SU-DHL-6 (cell line): ENCODE data around the gene RPTOR.

Experiments
- H2AFZ ChIP-seq: fragments of 200-600 bp; sonication (generic); 2 replicates; pipeline ENCODE4 v1.6.1; 2014; ENCODE audit warnings: low read depth, mild to moderate bottlenecking, moderate library complexity, mixed read lengths, antibody characterized with exemption, low read length; ENCODE audit not compliant: severe bottlenecking
- H3F3A ChIP-seq: fragments of 200-600 bp; shearing (Covaris generic); 2 replicates; pipeline ENCODE4 v1.6.0; 2016; ENCODE audit warnings: antibody characterized with exemption, mild to moderate bottlenecking; ENCODE audit not compliant: insufficient read depth
- H3K27ac ChIP-seq: fragments of 200-600 bp; sonication (generic); 2 replicates; pipeline ENCODE4 v1.5.1; 2016; ENCODE audit warnings: low read depth, mild to moderate bottlenecking, low read length, moderate library complexity, mixed read lengths
- H3K27me3 ChIP-seq: fragments of 200-600 bp; sonication (generic), shearing (Covaris generic); 2 replicates; pipeline ENCODE4 v1.6.0; 2014; ENCODE audit warnings: mild to moderate bottlenecking, low read length
- H3K36me3 ChIP-seq: fragments of 200-600 bp; sonication (generic); 2 replicates; pipeline ENCODE4 v1.6.1; 2014; ENCODE audit warnings: mild to moderate bottlenecking, low read length, mixed read lengths
- H3K4me2 ChIP-seq: fragments of 300-600, 200-600 bp; shearing (Covaris generic), sonication (generic); 2 replicates; pipeline ENCODE4 v1.6.0; 2014; ENCODE audit warnings: low read length, low read depth, mild to moderate bottlenecking; ENCODE audit not compliant: poor library complexity, severe bottlenecking
- H3K4me3 ChIP-seq: fragments of 200-600 bp; sonication (generic); 2 replicates; pipeline ENCODE4 v1.5.1; 2014; ENCODE audit warnings: antibody characterized with exemption, low read length, mild to moderate bottlenecking, mixed read lengths; ENCODE audit not compliant: insufficient read depth, poor library complexity, severe bottlenecking
- H3K79me2 ChIP-seq: fragments of 200-600 bp; sonication (generic); 2 replicates; pipeline ENCODE4 v1.6.1; 2014; ENCODE audit warnings: mild to moderate bottlenecking, low read length, moderate library complexity; ENCODE audit not compliant: insufficient read depth
- H3K9ac ChIP-seq: fragments of 200-600 bp; sonication (generic); 2 replicates; pipeline ENCODE4 v1.7.0; 2014; ENCODE audit warnings: mild to moderate bottlenecking, low read length
- H3K9me2 ChIP-seq: fragments of 200-600 bp; sonication (generic); replicated peaks from 2 replicates; pipeline ENCODE4 v1.6.1; 2014; ENCODE audit warnings: low read length; ENCODE audit not compliant: insufficient read depth
- H3K9me3 ChIP-seq: fragments of 200-600 bp; sonication (generic); 2 replicates; pipeline ENCODE4 v1.6.1; 2014; ENCODE audit warnings: low read length, mixed read lengths; ENCODE audit not compliant: insufficient read depth
- H4K20me1 ChIP-seq: fragments of 200-600 bp; sonication (generic); 2 replicates; pipeline ENCODE4 v1.6.1; 2014; ENCODE audit warnings: low read depth, mild to moderate bottlenecking, antibody characterized with exemption, low read length, moderate library complexity, mixed read lengths
- CTCF ChIP-seq: fragments of 200-600 bp; sonication (generic); IDR thresholded peaks from one replicate; pipeline ENCODE4 v1.5.1; 2017; ENCODE audit warnings: antibody characterized with exemption, mild to moderate bottlenecking, low read length, moderate library complexity; ENCODE audit not compliant: insufficient read depth, poor library complexity, severe bottlenecking
- EZH2phosphoT487 ChIP-seq: fragments of 200-600 bp; sonication (generic), shearing (Covaris generic); conservative IDR thresholded peaks from 2 replicates; pipeline ENCODE4 v1.6.1; 2018; ENCODE audit warnings: mild to moderate bottlenecking, antibody characterized with exemption, low read length, moderate library complexity, mixed read lengths

Gene RPTOR

GRCh38 chr17:80780381-80781198 lies 236.0 kb downstream of the RPTOR start:
- H3K9me3 ChIP-seq: no peaks in the 10 kb centered on the region
- no peaks in the 10 kb centered on the region for H3K27me3 ChIP-seq
- H3K79me2 ChIP-seq: no peaks in the 10 kb centered on the region
- no peaks in the 10 kb centered on the region for H3K36me3 ChIP-seq
- H2AFZ ChIP-seq: no peak overlapping the region
- no peaks in the 10 kb centered on the region for H4K20me1 ChIP-seq
- H3K9me2 ChIP-seq: no peaks in the 10 kb centered on the region
- no peak overlapping the region for H3K27ac ChIP-seq
- TF ChIP-seq EZH2phosphoT487 (no peak), CTCF (no peak)
- H3K9ac ChIP-seq: no peak overlapping the region
- H3K4me2 ChIP-seq: no peak overlapping the region
- no peaks in the 10 kb centered on the region for H3F3A ChIP-seq
- H3K4me3 ChIP-seq: no peak overlapping the region

- no peak overlapping the region for H3K27ac ChIP-seq
- no peak overlapping the region for H3K9ac ChIP-seq
- H3K27me3 ChIP-seq: no peaks in the 10 kb centered on the region
- no peak overlapping the region for H3K4me2 ChIP-seq
- H3K9me3 ChIP-seq: no peaks in the 10 kb centered on the region
- TF ChIP-seq CTCF (no peak), EZH2phosphoT487 (no peak)
- no peaks in the 10 kb centered on the region for H3F3A ChIP-seq
- no peak overlapping the region for H2AFZ ChIP-seq
- H3K79me2 ChIP-seq: no peaks in the 10 kb centered on the region
- no peaks in the 10 kb centered on the region for H4K20me1 ChIP-seq
- no peaks in the 10 kb centered on the region for H3K9me2 ChIP-seq
- no peak overlapping the region for H3K4me3 ChIP-seq
- no peaks in the 10 kb centered on the region for H3K36me3 ChIP-seq
These were observed 236.6 kb downstream of the RPTOR start for GRCh38 chr17:80781211-80781610.

GRCh38 chr17:80781807-80782277 lies 237.2 kb downstream of the RPTOR start:
- Histone ChIP-seq H3K9ac (no peak overlapping the region), H3K27ac (no peak overlapping the region), H3K27me3 (no peaks in the 10 kb centered on the region), H3K9me2 (no peaks in the 10 kb centered on the region), H2AFZ (no peak overlapping the region), H3K36me3 (no peaks in the 10 kb centered on the region), H3K4me3 (no peak overlapping the region), H3F3A (no peaks in the 10 kb centered on the region), H3K9me3 (no peaks in the 10 kb centered on the region), H3K79me2 (no peaks in the 10 kb centered on the region), H3K4me2 (no peak overlapping the region), H4K20me1 (no peaks in the 10 kb centered on the region)
- TF ChIP-seq EZH2phosphoT487: no peak
- no peak for TF ChIP-seq CTCF
